HG03457 (cell line): ENCODE data around the gene TST.
A peak's percentile ranks its signal among the peaks of the same experiment; 100 is the strongest.

Experiments used
- ATAC-seq: cut with Tn5 transposase; IDR thresholded peaks from one replicate; pipeline ENCODE4 v1.9.1; 2021; ENCODE audit warnings: moderate number of reproducible peaks; ENCODE audit not compliant: unreplicated experiment

TST gene

DNA sequence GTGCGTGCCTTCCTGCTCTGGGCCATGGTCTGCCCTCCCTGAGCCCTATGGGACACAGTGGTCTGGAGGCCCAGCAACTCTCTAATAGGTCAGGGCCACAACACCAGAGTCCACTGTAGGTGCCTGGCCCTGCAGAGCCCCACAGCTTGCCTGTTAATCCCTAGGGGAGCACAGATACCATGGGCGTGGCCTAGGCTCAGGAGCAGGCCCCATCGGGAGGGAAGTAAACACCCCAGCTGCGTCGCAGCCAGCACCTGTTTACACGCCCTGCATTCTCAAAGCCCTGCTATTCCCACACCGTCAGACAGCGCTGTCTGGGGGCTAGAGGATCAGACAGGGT is 34.8 kb upstream of the TST start:
- ATAC-seq, result no peak

DNA sequence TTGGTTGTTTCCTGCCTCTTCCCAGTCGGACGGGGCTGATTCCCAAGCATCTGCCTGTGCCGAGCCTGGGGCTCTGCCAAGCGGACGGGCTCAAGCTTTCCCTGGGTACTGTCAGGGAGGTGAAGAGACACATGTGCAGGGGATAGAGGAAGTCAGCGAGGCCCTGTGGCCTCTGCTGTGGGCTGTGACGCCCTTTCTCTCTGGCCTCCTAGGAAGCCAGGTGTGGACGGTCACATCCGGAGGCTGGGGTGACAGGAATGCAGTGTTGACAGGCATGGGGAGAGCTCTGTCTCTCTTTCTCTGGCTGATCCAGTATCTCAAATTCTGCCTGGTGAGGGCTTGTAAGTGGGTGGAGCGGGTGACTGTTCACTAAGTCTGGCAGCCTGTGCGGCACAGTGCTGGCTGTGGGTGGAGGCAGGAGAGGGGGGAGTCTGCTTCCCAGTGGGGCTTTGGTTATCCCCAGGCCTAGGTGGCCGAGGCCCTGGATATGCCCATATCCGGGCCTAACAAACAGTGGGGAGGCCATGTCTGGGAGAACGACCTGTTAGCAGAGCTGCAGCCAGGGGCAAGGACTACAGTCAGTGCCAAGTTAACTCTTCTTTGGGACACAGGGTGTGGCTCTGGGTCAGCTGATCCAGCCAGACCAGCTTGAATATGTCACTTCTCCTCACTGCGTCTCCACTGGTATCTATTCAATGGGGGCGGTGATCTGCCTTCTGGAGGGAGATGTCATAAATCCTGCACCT is 34.2 kb upstream of the TST start:
- ATAC-seq, result no peak

DNA sequence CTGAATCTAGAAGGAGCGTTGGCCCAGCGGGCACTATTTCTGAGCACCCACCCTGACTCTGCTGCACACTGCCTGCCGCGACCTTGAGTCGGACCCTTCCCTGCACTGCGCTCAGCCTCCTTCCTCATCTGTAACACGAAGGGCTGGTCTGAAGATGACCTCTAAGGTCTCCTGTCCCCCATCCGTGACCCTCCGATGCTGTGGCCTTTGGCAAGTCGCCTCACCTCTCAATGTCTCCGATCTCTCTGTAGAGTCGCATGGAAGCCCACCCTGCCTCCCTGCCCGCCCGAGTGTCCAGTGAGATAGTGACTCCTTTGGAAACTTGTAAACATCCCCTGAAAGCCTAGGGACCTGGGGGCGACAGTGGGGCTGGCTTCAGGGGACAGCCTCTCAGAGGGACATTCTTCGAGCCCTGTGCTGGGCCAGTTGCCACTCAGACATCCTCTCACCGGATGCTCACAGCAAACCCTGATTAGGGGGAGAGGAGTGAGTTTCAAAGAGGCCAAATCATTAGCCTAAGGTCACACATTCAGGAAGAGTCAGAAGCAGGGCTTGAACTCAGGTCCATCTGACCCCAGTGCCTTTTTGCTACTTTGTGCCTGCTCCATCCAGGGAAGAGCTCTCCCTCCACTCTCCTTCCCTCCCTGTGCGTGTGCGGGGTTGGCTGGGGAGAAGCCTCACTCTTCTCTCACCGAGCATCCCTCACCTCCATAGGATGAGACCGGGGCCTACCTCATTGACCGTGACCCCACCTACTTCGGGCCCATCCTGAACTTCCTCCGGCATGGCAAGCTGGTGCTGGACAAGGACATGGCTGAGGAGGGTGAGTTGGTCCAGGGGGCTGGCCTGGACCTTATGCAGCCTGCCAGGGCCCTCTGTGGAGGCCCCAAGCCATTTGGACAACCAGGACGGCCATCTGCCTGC is 33.4 kb upstream of the TST start:
- ATAC-seq, result no peak

DNA sequence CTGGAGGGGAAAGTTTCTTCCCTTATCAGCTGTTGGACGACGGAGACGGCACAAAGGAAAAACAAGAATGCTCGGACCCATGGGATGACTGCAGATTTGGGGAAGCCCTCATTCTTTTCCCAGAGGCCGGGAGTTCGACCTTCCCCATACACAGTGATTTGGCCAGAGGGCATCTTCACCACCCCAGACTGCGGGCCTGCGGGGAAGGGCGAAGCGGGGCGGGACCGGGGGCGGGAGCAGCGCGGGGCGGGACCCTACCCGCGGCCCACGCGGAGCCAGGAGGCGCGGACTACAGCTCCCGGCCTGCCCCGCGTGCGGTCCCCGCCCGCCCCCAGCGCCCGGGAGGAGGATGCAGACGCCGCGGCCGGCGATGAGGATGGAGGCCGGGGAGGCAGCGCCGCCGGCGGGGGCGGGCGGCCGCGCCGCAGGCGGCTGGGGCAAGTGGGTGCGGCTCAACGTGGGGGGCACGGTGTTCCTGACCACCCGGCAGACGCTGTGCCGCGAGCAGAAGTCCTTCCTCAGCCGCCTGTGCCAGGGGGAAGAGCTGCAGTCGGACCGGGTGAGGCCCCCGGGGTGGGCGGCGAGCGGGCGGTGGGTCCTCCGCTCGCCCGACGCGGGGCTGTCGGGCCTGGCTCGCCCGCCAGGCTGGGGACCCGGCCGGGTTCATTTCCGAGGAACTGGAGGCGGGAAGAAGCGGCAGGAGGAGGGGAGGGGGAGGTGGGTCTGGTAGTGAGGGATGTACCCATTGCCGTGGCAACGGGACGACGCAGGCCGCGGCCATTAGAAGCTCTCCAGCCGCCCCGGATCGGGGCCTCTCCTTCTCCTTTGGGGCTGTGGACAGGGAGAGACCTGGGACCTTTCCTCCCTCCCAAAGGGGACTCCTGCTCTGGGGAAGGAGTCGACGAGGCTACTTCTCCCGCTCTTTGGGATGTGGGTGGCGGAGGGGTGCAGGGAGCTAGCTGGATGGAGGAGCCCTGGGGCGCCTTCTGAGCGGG is 32.4 kb upstream of the TST start, which contains the start of gene KCTD17:
TSS of gene KCTD17 (plus strand) at position 352 of the 995 bp plus-strand sequence. CDS start at position 371, 19 bp downstream.
- peak; percentile 58 for ATAC-seq

DNA sequence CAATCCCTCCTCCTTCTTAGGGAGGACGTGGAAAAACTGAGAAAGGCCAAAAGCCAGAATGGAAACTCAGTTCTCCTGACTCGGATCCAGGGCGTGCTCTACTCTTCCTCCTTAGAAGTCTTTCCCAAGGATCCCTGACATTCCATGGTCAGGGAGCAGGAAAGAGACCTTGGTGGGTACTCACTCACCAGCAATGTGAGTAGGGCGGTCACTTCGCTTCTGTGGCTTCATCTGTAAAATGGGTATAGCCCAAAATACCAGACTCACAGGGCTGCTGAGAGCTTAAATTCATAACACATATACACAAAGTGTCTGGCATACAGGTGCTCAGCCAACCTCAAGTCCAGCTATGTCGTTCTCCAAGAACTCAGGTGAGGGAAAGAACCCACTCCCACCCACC is 31.7 kb upstream of the TST start:
- ATAC-seq, result no peak

DNA sequence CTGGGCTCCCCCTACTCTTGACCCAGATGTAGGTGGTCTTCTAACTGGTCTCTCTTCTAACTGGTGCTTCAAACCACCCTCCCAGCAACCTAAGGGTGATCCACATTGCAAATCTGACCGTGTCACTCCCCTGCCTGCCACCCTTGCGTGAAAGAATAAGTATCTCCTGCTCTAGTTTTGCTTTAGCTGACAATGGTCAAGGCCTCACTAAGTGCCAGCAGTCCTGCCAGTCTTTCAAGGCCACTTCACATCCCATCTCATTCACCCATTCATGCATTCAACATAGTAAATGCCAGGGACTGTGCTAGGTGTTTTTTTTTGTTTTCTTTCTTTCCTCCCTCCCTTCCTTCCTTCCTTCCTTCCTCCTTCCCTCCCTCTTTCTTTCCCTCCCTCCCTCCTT is 30.0 kb upstream of the TST start:
- no peak for ATAC-seq

DNA sequence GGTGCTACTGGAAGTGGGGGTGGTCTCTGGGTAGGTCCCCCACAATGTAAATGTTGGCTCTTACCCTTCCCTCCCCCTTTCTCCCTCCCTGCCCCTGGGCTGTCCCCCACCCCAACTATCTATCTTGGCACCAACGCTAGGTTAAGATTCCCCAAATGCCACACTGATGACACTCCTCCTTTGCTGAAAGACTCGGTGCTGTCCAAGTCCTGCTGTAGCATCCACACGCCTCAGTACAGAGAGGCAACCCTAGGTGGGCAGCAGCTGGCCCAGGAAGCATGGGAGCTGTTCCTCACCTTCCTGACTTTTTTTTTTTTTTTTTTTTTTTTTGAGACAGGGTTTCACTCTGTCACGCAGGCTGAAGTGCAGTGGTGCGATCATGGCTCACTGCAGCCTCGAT is 28.9 kb upstream of the TST start:
- ATAC-seq, result no peak

DNA sequence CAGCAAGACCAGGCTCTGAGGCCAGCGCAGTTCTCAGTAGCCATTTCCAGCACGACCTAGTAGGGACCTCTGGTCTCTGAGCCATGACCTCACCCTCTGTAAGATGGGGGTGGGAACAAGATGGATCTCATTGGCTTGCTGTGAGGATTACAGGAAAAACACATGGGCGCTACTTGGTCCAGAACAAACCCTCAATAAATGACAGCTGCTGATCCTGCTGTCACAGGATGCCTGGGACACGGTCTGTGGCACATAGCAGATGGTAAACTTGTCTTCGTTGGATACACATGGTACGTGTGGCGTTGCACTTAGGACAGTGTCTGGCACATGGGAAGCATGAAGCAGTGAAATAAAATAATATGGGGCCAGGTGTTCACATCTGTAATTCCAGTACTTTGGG is 27.8 kb upstream of the TST start:
- no peak for ATAC-seq

DNA sequence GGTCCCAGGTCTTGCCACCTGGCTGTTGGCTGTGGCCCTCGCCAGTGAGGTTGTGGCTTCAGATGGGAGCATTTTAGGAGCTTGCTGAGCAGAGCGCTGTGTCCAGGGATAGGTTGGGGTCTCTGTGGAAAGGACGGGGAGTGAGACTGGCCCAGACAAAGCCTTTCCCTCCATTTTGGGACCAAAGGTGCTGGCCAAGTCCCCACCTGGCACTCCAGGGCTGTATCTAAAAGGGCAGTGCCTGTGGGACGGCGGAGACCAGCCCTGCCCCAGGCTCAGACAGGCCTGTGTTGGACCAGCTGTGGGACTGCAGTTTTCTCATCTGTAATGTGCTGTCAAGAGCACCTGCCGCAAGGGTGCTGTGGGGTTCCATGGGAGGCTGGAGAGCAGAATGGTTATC is 27.3 kb upstream of the TST start:
- no peak for ATAC-seq

DNA sequence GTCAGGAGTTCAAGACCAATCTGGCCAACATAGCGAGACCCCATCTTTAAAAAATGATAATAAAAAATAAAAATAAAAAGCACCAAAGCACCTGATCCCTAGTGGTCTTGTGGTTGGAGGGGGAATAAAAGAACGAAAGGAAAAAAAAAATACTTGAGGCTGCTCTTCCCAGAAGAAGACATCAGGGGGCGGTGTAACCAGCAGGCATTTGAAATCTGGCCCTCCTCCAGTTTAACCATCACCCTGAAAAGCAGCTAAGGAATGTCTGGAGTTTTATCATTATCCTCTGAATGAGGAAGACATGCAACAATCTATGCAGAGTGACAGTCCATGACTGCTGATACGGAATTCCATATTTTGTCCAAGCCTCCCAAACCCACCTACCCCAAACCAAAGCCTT is 26.7 kb upstream of the TST start:
- ATAC-seq, result no peak

DNA sequence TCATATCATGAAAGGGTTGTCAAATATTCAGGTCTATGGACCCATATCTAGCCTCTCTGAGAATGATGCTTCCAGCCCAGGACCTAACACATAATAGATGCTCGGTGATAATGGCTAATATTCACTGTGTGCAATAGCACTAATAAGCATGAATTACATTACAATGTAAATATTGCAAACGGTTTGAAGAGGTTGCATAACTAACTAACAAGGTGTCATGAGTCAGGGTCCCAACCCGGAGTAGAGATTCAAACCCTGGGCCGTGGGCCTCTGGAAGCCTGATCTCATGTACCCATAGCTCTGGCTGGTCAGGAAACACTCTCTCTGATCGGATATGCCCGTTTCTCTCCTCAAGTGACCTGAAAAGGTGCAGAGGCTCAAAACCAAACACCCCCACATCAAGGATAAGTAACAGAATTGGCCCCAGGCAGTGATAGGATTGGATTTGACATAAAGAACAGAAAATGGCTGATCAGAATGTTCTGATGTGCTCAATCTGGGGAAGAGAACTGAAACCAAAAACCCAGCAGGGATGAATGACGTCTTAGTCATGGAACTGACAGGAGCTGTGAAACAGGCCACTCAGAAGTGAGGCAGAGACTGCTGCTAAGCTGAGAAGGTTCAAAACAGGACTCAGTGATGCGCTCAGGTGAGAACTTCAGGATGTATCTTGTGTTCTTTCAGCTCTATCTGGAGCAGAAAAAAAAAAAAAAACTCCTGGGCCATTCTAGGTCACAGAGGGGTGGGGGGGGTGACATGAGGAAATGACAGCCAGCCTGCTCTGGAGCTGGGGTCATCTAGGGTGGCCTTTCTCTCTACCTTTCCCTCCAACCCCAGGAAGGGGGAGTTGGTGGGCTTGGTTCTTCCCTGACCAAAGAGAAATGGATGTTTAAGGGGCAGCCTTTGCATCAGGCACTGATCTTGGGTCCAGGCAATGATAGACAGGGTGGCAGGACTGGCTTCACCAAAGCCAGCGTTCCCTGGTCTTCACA is 25.7 kb upstream of the TST start:
- no peak for ATAC-seq

DNA sequence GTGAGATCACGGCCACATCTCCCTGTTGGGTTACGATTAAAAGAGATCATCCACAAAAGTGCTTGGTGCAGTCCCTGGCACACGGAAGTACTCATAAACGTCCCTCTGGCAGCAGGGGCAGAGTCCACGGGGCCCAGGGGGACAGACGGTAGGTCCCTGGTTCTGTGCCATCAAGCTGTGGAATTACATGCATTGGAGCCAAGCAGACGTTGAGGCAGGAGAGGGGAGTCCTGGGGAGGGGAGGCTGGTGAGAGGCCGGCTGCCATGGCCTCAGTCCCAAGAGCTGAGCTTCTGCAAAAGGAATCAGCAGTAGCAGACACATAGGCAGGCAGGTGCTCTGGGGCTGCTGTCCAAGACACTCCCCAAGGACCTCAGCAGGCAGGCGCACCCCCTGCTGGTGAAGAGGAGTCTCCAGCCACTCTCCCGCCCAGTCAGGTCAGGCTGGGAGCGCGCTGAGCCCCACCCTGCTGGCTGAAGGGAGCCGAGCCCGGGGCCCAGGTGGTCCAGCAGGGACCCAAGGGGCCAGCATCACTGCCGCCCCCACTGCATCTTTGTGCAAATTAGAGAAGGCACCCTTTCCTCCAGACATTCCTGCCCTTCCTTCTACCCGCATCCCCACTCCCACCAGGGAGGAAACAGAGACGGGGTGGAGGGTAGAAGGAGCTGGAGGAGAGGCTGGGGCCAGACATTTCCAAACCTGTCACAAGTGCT is 24.7 kb upstream of the TST start:
- no peak for ATAC-seq

DNA sequence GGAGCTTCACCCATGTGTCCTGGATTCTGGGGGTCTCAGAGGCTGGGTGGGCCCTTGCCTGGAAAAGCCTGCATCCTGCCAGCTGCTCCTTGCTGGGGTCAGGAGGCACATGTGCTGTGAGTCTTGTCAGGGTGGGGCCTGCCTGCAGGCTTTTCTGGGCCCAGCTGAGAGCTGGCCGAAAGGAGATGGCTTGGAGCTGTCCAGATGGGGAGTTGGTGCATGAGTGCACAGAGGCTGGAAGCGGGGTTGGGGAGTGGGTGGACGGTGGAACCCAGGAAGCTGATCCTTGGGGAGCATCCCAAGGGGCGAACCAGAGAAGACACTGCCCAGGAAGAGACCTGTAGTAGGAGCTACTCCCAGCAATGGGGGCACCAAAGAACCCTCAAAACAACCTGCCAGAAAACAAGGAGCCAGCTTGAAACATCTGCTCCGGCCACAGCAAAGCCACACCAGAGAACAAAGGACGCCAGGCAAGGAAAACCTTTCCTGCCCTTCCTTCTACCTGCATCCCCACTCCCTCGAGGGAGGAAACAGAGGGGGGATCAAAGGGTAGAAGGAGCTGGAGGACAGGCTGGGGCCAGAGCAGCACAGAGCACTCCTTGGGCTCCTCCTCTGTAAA is 24.1 kb upstream of the TST start:
- no peak for ATAC-seq

DNA sequence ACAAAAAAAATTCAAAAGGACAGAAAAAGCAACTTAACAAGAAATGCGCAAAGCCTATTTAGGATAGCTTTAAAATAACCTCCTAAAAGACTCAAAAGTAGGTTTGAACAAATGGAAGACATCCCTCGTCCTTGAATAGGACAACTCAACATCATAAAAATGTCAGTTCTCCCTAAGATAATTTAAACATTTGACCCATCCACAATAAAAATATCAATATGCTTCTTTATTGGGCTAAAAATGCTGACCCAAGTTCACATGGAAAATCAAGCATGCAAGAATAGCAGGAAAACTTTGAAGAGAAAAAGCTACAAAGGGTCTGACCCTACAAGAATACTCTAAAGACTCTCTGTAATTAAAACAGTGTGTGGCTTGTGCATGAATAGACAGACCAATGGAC is 20.2 kb upstream of the TST start:
- no peak for ATAC-seq

DNA sequence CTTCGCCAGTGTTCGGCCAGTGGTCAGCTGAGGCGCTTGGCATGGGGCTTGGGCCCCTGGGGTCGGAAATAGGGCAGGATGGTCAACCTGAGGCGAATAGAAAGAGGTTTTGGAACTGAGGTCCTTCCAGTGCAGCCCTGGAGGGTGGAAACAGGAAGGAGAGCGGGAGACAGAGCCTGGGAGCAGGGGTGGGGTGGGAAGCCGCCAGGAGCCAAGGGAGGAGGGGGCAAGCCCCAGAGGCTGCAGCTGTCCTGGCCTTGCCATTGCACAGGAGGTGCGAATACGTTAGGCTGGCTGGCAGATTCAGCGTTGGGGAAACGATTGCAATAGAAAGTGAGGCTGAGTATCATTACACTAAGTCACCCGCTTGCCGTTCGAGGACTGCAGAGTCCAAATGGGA is 18.4 kb upstream of the TST start:
- no peak for ATAC-seq

DNA sequence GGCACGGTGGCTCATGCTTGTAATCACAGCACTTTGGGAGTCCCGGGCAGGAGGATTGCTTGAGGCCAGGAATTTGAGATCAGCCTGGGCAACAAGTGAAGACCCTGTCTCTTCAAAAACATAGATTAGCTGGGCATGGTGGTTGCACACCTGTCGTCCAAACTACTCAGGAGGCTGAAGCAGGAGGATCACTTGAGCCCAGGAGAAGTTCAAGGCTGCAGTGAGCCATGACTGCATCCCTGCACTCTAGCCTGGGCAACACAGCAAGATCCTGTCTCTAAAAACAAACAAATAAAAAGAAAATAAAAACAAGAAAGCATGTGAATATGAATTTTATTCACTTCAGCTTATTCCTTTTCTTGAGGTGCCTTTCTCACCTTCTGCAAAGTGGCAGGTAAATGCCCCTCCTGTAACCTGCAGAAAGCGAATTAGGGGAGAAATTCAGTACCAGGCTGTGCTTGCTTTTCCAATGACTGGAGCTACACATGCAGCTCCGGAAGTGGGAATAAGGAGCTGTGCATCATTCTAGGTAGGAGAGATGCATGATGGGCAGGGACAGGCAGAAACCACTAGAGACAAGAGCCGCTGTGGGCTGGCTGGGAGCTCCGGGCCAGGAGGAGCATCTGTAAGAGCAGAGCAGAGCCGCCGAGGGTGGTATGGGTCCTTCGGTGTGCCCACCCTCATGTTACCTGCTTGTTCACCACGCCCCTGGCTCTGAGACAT is 17.6 kb upstream of the TST start:
- ATAC-seq, result no peak

DNA sequence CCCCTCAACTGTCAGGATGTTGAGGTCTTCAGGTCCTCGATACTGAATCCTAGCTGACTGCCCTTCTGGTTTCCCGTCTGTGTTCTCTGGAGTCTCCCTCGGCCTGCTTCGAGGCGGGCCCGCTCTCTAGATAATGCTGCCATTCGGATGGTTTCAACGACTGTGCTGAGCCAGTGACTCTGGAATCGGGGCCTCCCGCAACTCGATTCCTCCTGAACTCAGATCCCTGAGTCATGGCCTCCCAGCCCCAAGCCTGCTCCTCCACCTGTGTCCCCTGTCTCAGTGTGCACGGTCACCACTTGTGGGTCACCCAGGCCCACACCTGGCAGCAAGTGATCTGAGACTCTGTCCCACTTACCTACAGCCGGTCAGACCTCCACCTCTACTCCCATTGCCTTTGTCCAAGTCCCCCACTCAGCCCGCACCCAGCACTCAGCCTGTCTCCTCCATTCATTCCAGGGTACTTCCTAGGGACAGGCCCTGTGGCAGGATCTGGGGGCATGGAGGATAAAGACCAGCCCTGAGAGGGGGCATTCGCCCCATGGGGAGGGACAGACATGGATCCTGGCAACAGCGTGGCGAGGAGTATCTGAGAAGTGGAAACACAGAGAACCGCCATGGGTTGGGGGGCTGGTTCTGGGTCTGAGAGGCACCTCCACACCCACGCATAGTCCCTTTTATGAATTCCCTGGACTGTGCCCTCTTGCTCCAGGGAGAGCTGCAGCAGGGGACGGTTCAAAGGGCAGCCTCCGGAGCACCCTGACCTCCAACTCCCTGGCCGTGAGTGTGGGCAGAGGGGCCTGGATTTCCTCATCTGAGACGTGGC is 14.6 kb upstream of the TST start:
- no peak for ATAC-seq
